Progenitor cell of endocrine pancreas (in vitro differentiated cells): ENCODE data around the gene NPVF. TPM values are rescaled to one million over a fixed set of nuclear protein-coding genes. Genes with fewer than 3 reads are reported as not detected.

ENCODE experiments used
- DNase-seq: peaks from one replicate; pipeline ENCODE4 v3.0.0; 2021; ENCODE audit warnings: low spot score; ENCODE audit not compliant: unreplicated experiment
- H3K27ac Mint-ChIP-seq: 2 replicates; pipeline ENCODE4 v1.8.0; 2021; ENCODE audit warnings: mild to moderate bottlenecking, moderate library complexity, mixed read lengths
- H3K27me3 Mint-ChIP-seq: 2 replicates; pipeline ENCODE4 v1.8.0; 2021; ENCODE audit warnings: mixed read lengths
- H3K36me3 Mint-ChIP-seq: 2 replicates; pipeline ENCODE4 v1.8.0; 2022; ENCODE audit warnings: mixed read lengths; ENCODE audit not compliant: insufficient read depth
- H3K4me1 Mint-ChIP-seq: 2 replicates; pipeline ENCODE4 v1.8.0; 2021; ENCODE audit warnings: low read depth, mixed read lengths
- H3K4me3 Mint-ChIP-seq: 2 replicates; pipeline ENCODE4 v1.8.0; 2021; ENCODE audit warnings: low read depth, mild to moderate bottlenecking, moderate library complexity, mixed read lengths
- H3K9me3 Mint-ChIP-seq: 2 replicates; pipeline ENCODE4 v1.8.0; 2021; ENCODE audit warnings: low read depth, mixed read lengths
- long read RNA-seq: library from polyadenylated mRNA; unstranded; transcript quantifications from one replicate; pipeline ENCODE4 v2.0.0, GENCODE V29; 2020
- total RNA-seq: library from RNA; stranded (reverse); gene quantifications from 2 replicates; pipeline ENCODE4 v1.2.1, GENCODE V29; 2021
- TF ChIP-seq, protein P1 (sequence below): fragments of 200-600 bp; sonication (generic); IDR thresholded peaks from one replicate; pipeline ENCODE4 v1.5.0; 2021; ENCODE audit warnings: antibody characterized with exemption, mild to moderate bottlenecking; ENCODE audit not compliant: unreplicated experiment

NPVF gene, protein sequence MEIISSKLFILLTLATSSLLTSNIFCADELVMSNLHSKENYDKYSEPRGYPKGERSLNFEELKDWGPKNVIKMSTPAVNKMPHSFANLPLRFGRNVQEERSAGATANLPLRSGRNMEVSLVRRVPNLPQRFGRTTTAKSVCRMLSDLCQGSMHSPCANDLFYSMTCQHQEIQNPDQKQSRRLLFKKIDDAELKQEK
- total RNA-seq: not detected in 2 replicates
- long read RNA-seq: 0 reads

DNA sequence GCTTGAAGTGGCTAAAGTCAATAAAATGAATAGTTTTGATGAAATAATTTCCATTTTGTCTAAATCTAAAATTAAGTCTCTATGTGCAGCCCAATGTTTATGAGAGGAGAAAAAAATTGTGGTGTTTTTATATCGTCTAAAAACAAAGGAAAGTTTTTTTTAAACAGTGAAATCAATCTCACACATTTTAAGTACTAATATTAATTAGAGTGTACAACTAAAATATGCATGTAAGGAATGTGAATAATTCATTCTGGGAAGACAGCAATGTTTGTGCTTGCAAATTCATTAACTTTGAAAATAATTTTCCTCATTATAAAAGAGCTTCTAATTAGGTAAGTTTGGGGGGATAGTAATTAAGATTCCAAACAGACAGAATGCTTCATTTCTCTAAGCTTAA, at the start of gene NPVF:
Gene NPVF (minus strand): TSS at position 101 of the 400 bp plus-strand sequence. CDS start 47 bp downstream, at position 54.
- TF ChIP-seq, protein P1, sequence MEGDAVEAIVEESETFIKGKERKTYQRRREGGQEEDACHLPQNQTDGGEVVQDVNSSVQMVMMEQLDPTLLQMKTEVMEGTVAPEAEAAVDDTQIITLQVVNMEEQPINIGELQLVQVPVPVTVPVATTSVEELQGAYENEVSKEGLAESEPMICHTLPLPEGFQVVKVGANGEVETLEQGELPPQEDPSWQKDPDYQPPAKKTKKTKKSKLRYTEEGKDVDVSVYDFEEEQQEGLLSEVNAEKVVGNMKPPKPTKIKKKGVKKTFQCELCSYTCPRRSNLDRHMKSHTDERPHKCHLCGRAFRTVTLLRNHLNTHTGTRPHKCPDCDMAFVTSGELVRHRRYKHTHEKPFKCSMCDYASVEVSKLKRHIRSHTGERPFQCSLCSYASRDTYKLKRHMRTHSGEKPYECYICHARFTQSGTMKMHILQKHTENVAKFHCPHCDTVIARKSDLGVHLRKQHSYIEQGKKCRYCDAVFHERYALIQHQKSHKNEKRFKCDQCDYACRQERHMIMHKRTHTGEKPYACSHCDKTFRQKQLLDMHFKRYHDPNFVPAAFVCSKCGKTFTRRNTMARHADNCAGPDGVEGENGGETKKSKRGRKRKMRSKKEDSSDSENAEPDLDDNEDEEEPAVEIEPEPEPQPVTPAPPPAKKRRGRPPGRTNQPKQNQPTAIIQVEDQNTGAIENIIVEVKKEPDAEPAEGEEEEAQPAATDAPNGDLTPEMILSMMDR: no peak
- Mint-ChIP-seq H3K36me3 (no peaks in the 10 kb centered on the region), H3K27ac (no peak within 1 kb of the TSS), H3K4me3 (no peak within 1 kb of the TSS), H3K27me3 (peaks cover 14% of the 10 kb centered on the region), H3K4me1 (no peaks in the 10 kb centered on the region), H3K9me3 (peaks cover 7% of the 10 kb centered on the region)
- DNase-seq: no peak

DNA sequence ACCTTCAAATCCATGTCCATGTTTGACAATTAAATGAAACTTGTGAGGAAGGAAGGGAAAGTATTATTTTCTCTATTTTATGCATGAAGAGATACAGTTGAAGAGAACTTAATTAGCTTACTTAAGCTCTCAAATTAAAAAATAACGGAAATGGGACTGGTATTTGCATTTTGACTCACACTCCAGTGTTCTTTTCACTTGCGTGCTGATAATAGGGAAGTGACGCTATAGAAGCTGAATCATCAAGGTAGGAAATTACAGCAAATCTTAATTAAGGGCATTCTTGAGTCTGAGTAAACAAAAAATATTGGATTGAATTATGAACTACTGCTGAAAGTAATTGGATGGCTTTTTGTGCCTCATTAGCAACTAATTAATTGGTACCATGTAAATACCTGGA, 44.0 kb upstream of the NPVF start:
- H3K27ac Mint-ChIP-seq: no peak overlapping the region
- no peaks in the 10 kb centered on the region for H3K36me3 Mint-ChIP-seq

DNA sequence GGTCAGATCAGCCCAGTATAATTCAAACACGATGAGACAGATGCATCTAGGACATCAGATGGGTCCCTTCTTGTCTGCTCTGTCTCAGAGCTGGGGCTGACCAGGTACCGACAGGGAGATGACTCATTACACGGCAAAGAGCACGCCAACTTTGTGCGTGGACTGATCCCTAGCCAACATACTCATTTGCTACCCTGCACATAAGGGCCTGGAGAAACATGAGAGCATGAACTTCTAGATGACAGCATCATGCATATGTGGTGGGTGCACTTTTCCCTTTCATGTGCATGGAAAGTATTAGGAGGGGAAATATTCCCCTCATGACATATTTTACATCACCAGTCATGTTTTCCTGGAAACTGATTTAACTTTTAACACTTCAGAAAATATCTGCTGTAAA, 35.1 kb upstream of the NPVF start:
- H3K27ac Mint-ChIP-seq: no peak overlapping the region
- H3K4me3 Mint-ChIP-seq: no peak overlapping the region
- TF ChIP-seq, protein P1: no peak
- H3K9me3 Mint-ChIP-seq: no peaks in the 10 kb centered on the region
- no peaks in the 10 kb centered on the region for H3K4me1 Mint-ChIP-seq
- H3K36me3 Mint-ChIP-seq: no peaks in the 10 kb centered on the region
- no peak for DNase-seq
- peaks cover 21% of the 10 kb centered on the region for H3K27me3 Mint-ChIP-seq

More for the DNA sequence above, 44.0 kb upstream of the NPVF start:
- no peak for DNase-seq
- Mint-ChIP-seq H3K27me3 (no peaks in the 10 kb centered on the region), H3K4me1 (no peaks in the 10 kb centered on the region), H3K9me3 (no peaks in the 10 kb centered on the region), H3K4me3 (no peak overlapping the region)
- TF ChIP-seq, protein P1: no peak

DNA sequence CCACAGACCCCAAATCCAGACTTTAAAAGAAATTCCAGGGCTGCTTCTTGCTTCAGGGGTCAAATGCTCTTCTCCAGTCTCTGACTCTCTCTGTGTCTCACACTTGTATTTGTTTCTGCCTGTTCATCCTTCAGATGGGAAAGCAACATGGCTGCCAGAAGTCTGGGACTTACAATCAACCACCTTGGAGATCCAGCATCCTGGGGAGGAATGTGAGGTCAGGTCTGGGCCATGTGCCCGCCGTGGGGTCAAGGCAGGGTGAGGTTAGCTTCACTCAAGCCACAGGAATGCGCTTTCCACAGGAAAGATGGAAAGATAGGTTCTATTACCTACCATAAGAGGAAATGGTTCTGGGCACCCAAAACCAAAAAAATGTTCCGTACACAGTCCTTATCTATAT, 34.3 kb upstream of the NPVF start:
- H3K4me1 Mint-ChIP-seq: no peaks in the 10 kb centered on the region
- H3K27me3 Mint-ChIP-seq: peaks cover 21% of the 10 kb centered on the region
- no peaks in the 10 kb centered on the region for H3K36me3 Mint-ChIP-seq
- H3K27ac Mint-ChIP-seq: no peak overlapping the region
- TF ChIP-seq, protein P1: no peak
- H3K4me3 Mint-ChIP-seq: no peak overlapping the region
- H3K9me3 Mint-ChIP-seq: no peaks in the 10 kb centered on the region
- no peak for DNase-seq

DNA sequence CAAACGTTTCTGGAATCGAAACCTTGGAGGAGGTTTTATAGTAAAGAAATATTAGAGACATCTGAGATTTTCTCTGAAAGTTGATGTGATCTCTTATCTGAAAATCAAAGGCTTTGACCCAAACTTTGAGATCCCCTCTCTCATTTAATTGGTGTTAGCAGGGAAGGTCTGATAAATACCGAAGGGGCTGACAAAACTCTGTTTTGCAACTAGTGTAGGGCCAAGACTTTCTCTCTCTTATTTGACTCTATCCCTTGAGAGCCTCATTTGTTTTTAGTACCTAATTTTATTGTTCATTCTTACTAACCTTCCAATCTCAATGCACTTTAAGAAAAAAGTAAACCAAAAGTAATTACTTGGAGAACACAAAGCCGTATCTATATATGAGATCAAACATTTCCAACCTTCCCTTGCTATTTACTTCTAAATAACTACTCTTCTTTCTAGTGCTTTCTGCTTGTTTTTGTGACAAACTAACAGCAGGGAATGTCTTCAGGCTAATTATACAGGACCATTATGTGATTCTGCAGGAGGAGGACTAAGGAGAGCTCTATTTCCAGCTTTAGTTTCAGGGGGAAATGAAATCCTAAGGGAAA, 33.4 kb upstream of the NPVF start:
- Mint-ChIP-seq H3K27ac (no peak overlapping the region), H3K4me3 (no peak overlapping the region), H3K27me3 (peaks cover 21% of the 10 kb centered on the region), H3K9me3 (no peaks in the 10 kb centered on the region), H3K4me1 (no peaks in the 10 kb centered on the region), H3K36me3 (no peaks in the 10 kb centered on the region)
- DNase-seq: no peak
- TF ChIP-seq, protein P1: no peak
